ENCODE results near the gene CARF. TPM values are rescaled to one million over a fixed set of nuclear protein-coding genes. Genes with fewer than 3 reads are reported as not detected.
"Not testable (repeated sequence)": the region's sequence is repeated elsewhere in the genome, so short reads cannot be mapped to it uniquely, and the experiment has no call there.

CARF gene
- total and polyA plus RNA-seq, 2 of the 13 experiments (the other 11 are each of a cell fraction or from before 2014, with no cell fraction given): 3.0 to 5.4 TPM

DNA sequence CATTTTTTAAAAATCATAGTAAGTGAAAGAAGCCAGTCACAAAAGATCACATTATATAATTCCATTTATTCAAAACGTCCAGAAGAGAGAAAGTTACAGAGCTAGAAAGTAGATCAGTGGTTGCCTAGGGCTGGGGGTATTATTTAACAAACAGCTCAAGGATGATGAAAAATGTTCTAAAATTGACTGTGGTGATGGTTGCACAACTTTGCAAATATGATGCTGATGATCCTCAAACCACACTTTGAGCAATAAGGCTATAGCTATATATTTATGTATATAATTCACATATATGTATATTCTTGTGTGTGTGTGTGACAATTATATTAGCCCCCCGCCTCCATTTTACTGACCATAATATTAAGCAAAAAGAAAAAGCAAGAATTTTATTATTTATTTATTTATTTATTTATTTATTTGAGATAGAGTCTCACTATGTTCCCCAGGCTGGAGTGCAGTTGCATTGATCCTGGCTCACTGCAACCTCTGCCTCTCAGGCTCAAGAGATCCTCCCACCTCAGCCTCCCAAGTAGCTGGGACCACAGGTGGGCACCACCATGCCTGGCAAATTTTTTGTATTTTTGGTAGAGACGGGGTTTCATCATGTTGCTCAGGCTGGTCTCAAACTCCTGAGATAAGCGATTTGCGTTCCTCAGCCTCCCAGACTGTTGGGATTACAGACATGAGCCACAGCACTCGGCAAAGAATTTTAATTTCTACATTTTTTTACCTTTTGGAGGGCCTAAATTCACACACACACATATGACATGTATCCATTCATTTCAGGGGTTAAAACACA lies 2.5 kb upstream of the CARF start (continued):
- TF ChIP-seq, protein P1, sequence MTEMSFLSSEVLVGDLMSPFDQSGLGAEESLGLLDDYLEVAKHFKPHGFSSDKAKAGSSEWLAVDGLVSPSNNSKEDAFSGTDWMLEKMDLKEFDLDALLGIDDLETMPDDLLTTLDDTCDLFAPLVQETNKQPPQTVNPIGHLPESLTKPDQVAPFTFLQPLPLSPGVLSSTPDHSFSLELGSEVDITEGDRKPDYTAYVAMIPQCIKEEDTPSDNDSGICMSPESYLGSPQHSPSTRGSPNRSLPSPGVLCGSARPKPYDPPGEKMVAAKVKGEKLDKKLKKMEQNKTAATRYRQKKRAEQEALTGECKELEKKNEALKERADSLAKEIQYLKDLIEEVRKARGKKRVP (CRISPR knock-in tag; IDR thresholded peaks at IDR 0.05): peak in 1 of 2 experiments; percentile 88; a peak in 2 of 4 replicates
- TF ChIP-seq THAP7 (CRISPR knock-in tag; IDR thresholded peaks at IDR 0.05): no peak
- TF ChIP-seq ZNF816 (CRISPR knock-in tag; IDR thresholded peaks at IDR 0.05; ENCODE audit: borderline replicate concordance): no peak
- TF ChIP-seq HHEX (CRISPR knock-in tag; IDR thresholded peaks at IDR 0.05): no peak

DNA sequence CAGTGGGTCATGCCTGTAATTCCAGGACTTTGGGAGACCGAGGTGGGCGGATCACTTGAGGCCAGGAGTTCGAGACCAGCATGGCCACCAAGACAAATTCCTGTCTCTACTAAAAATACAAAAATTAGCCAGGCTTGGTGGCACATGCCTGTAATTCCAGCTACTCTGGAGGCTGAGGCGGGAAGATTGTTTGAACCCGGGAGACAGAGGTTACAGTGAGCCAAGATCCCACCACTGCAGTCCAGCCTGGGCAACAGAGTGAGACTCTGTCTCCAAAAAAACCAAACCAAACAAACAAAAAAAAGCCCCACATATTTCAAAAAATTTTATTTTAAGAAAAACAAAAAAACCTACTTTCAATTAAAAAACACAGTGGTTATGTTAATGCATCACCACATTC lies 1.8 kb upstream of the CARF start:
- TF ChIP-seq ZNF121 (CRISPR knock-in tag; IDR thresholded peaks at IDR 0.05) (peak; percentile 68), ZNF761 (CRISPR knock-in tag; conservative IDR thresholded peaks at IDR 0.05) (0 out of 2 replicates have a peak, but pooled peaks have one; percentile 37), KAT7 (CRISPR knock-in tag; IDR thresholded peaks at IDR 0.05; ENCODE audit: borderline replicate concordance) (0 out of 2 replicates have a peak, but pooled peaks have one; percentile 40), SAP130 (CRISPR knock-in tag; IDR thresholded peaks at IDR 0.05; ENCODE audit: low read depth) (peak; percentile 18; the same call in 1 of the 2 replicates), ZMYM3 (CRISPR knock-in tag; IDR thresholded peaks at IDR 0.05) (peak; percentile 33; the same call in 1 of the 2 replicates), ZMYM4 (CRISPR knock-in tag; IDR thresholded peaks at IDR 0.05) (0 out of 2 replicates have a peak, but pooled peaks have one; percentile 21)
- TF ChIP-seq, protein P2, sequence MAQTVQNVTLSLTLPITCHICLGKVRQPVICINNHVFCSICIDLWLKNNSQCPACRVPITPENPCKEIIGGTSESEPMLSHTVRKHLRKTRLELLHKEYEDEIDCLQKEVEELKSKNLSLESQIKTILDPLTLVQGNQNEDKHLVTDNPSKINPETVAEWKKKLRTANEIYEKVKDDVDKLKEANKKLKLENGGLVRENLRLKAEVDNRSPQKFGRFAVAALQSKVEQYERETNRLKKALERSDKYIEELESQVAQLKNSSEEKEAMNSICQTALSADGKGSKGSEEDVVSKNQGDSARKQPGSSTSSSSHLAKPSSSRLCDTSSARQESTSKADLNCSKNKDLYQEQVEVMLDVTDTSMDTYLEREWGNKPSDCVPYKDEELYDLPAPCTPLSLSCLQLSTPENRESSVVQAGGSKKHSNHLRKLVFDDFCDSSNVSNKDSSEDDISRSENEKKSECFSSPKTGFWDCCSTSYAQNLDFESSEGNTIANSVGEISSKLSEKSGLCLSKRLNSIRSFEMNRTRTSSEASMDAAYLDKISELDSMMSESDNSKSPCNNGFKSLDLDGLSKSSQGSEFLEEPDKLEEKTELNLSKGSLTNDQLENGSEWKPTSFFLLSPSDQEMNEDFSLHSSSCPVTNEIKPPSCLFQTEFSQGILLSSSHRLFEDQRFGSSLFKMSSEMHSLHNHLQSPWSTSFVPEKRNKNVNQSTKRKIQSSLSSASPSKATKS (CRISPR knock-in tag; IDR thresholded peaks at IDR 0.05): 0 out of 2 replicates have a peak, but pooled peaks have one; percentile 69
- Histone ChIP-seq H3K9ac (ENCODE audit: insufficient read depth, low read depth, low read length) (peak overlapping the region; percentile 97), H3K4me1 (ENCODE audit: insufficient read depth, low read length) (peaks cover 26% of the 10 kb centered on the region), H3K4me2 (ENCODE audit: low read depth, low read length) (peak overlapping the region; percentile 99), H3K27ac (ENCODE audit: extremely low read length, insufficient read depth, low read length) (peak overlapping the region; percentile 95), H3K36me3 (replicated peaks in 1 of 2; ENCODE audit: control insufficient read depth in 1 of 2, insufficient read depth in 2 of 2, low read length in 2 of 2) (peaks cover 0 to 13% of the 10 kb centered on the region in 2 experiments; a peak in 2 of 5 replicates), H3K4me3 (replicated peaks in 1 of 3; ENCODE audit: insufficient read depth in 1 of 3, low read depth in 2 of 3, low read length in 3 of 3) (peak overlapping the region; percentile 88 to 96 (median 91)), H3K79me2 (ENCODE audit: insufficient read depth, low read length) (peaks cover 57% of the 10 kb centered on the region)
- DNase-seq (ENCODE audit: low spot score): peak; percentile 20
- H2AFZ ChIP-seq (ENCODE audit: low read length); in situ Hi-C loops (cut with HindIII; ENCODE audit: extremely low pct_ligation_motif_present, low pct_unique_long_range_greater_than_20kb); H4K20me1 ChIP-seq (ENCODE audit: insufficient read depth, low read length); H3K9me3 ChIP-seq (ENCODE audit: low read length); ATAC-seq; FAIRE-seq; CTCF ChIA-PET (ENCODE audit: low intra/inter-chr PET ratio, low total read pairs); BruUV-seq (replicated peaks); H3K27me3 ChIP-seq (ENCODE audit: control insufficient read depth in 1 of 2, insufficient read depth in 2 of 2, low read length in 2 of 2): not testable (repeated sequence)
- POLR2A ChIA-PET: interaction anchor here (3.3 kb wide), 1 partner anchor 104 kb away, joined by 12 read pairs; the partner anchor contains the start of gene NBEAL1
- intact Hi-C loops (cut with micrococcal nuclease; ENCODE audit: unreplicated experiment): loop anchor here (2.0 to 10.0 kb wide), 4 partner anchors 105 to 329 kb away; partner anchors contain the start of genes CYP20A1 and NBEAL1
- WGBS (ENCODE audit: low lambda C conversion rate): 35% methylated on average over 5 of the region's 5 CpGs

Data from HepG2 (cell line).